H9 (cell line): ENCODE measurements around the gene PARD3. TPM values are rescaled to one million over a fixed set of nuclear protein-coding genes. Genes with fewer than 3 reads are reported as not detected.

Experiments used
- DNase-seq: peaks from one replicate; pipeline ENCODE4 v3.0.0-alpha.2; 2017
- H2AFZ ChIP-seq: one replicate; pipeline ENCODE4 v1.6.1; 2013; ENCODE audit warnings: mild to moderate bottlenecking, low read length, control low read depth, moderate library complexity
- H2AK5ac ChIP-seq: 2 replicates; pipeline ENCODE4 v1.6.1; 2013; ENCODE audit warnings: low read length, control low read depth, mixed read lengths; ENCODE audit not compliant: insufficient read length
- H2BK120ac ChIP-seq: one replicate; pipeline ENCODE4 v1.6.1; 2013; ENCODE audit warnings: low read depth, mild to moderate bottlenecking, low read length, control low read depth, inconsistent platforms; ENCODE audit not compliant: poor library complexity, severe bottlenecking
- H2BK12ac ChIP-seq: 2 replicates; pipeline ENCODE4 v1.6.1; 2013; ENCODE audit warnings: low read length, control low read depth, mixed read lengths, low read depth; ENCODE audit not compliant: insufficient read length
- H2BK15ac ChIP-seq: 2 replicates; pipeline ENCODE4 v1.6.1; 2013; ENCODE audit warnings: low read depth, low read length, control low read depth
- H2BK20ac ChIP-seq: one replicate; pipeline ENCODE4 v1.6.1; 2013; ENCODE audit warnings: low read depth, mild to moderate bottlenecking, low read length, control low read depth, inconsistent platforms; ENCODE audit not compliant: poor library complexity, severe bottlenecking
- H2BK5ac ChIP-seq: 2 replicates; pipeline ENCODE4 v1.6.1; 2013; ENCODE audit warnings: low read length, control low read depth, mixed read lengths; ENCODE audit not compliant: insufficient read length
- H3K14ac ChIP-seq: 2 replicates; pipeline ENCODE4 v1.6.1; 2013; ENCODE audit warnings: low read length, control low read depth; ENCODE audit not compliant: insufficient read depth
- H3K18ac ChIP-seq: 2 replicates; pipeline ENCODE4 v1.6.1; 2013; ENCODE audit warnings: low read depth, mild to moderate bottlenecking, mixed read lengths, low read length, control low read depth; ENCODE audit not compliant: insufficient read length
- H3K23ac ChIP-seq: 2 replicates; pipeline ENCODE4 v1.6.1; 2013; ENCODE audit warnings: low read length, control low read depth, mixed read lengths, low read depth; ENCODE audit not compliant: insufficient read length
- H3K23me2 ChIP-seq: 2 replicates; pipeline ENCODE4 v1.6.1; 2013; ENCODE audit warnings: low read depth, mild to moderate bottlenecking, mixed read lengths, low read length, control low read depth; ENCODE audit not compliant: insufficient read length, poor library complexity, severe bottlenecking
- H3K27ac ChIP-seq: 2 replicates; pipeline ENCODE4 v1.5.1; 2013; ENCODE audit warnings: low read length, control low read depth, mixed read lengths, low read depth; ENCODE audit not compliant: insufficient read length
- H3K27me3 ChIP-seq: 2 replicates; pipeline ENCODE4 v1.6.1; 2013; ENCODE audit warnings: low read length, control low read depth, inconsistent platforms; ENCODE audit not compliant: insufficient read depth
- H3K4ac ChIP-seq: 2 replicates; pipeline ENCODE4 v1.6.1; 2013; ENCODE audit warnings: low read depth, mild to moderate bottlenecking, control low read depth, inconsistent platforms, low read length, moderate library complexity
- H3K4me1 ChIP-seq: 2 replicates; pipeline ENCODE4 v1.6.1; 2013; ENCODE audit warnings: low read length, control low read depth, inconsistent platforms; ENCODE audit not compliant: insufficient read depth
- H3K4me2 ChIP-seq: 2 replicates; pipeline ENCODE4 v1.6.1; 2013; ENCODE audit warnings: low read length, control low read depth, mixed read lengths; ENCODE audit not compliant: insufficient read length, insufficient read depth
- H3K56ac ChIP-seq: 2 replicates; pipeline ENCODE4 v1.6.1; 2013; ENCODE audit warnings: low read depth, mild to moderate bottlenecking, mixed read lengths, low read length, control low read depth; ENCODE audit not compliant: insufficient read length
- H3K79me1 ChIP-seq: 2 replicates; pipeline ENCODE4 v1.6.1; 2013; ENCODE audit warnings: low read depth, mild to moderate bottlenecking, moderate library complexity, low read length, control low read depth, inconsistent platforms; ENCODE audit not compliant: insufficient read depth, poor library complexity, severe bottlenecking
- H3K79me2 ChIP-seq: 2 replicates; pipeline ENCODE4 v1.6.1; 2013; ENCODE audit warnings: low read length, control low read depth, inconsistent platforms; ENCODE audit not compliant: insufficient read depth
- H3K9ac ChIP-seq: 2 replicates; pipeline ENCODE4 v1.6.1; 2013; ENCODE audit warnings: low read length, control low read depth, mixed read lengths; ENCODE audit not compliant: insufficient read length; ENCODE audit errors: extremely low read depth
- H3K9me3 ChIP-seq: one replicate; pipeline ENCODE4 v1.6.1; 2013; ENCODE audit warnings: low read depth, low read length, inconsistent platforms; ENCODE audit not compliant: control insufficient read depth
- H3T11ph ChIP-seq: one replicate; pipeline ENCODE4 v1.6.1; 2013; ENCODE audit warnings: mild to moderate bottlenecking, low read length, control low read depth, inconsistent platforms
- H4K20me1 ChIP-seq: one replicate; pipeline ENCODE4 v1.6.1; 2013; ENCODE audit not compliant: control insufficient read depth, insufficient read length, insufficient read depth
- H4K5ac ChIP-seq: 2 replicates; pipeline ENCODE4 v1.6.1; 2013; ENCODE audit warnings: low read depth, mild to moderate bottlenecking, mixed read lengths, low read length, control low read depth; ENCODE audit not compliant: insufficient read length
- H4K8ac ChIP-seq: replicated peaks from 2 replicates; pipeline ENCODE4 v1.6.1; 2013; ENCODE audit warnings: low read length, control low read depth, mixed read lengths, low read depth; ENCODE audit not compliant: insufficient read length
- H4K91ac ChIP-seq: 2 replicates; pipeline ENCODE4 v1.6.1; 2013; ENCODE audit warnings: low read depth, mild to moderate bottlenecking, moderate library complexity, mixed read lengths, low read length, control low read depth; ENCODE audit not compliant: insufficient read length
- H3K27ac Mint-ChIP-seq, 3 experiments: 2 replicates in 2 of 3; 3 replicates in 1 of 3; pipeline ENCODE4 v1.8.0; 2020 to 2021; ENCODE audit warnings: mixed read lengths in 3 of 3, mild to moderate bottlenecking in 1 of 3, moderate library complexity in 1 of 3
- H3K27me3 Mint-ChIP-seq: 2 replicates; pipeline ENCODE4 v1.8.0; 2021; ENCODE audit warnings: low read depth, mild to moderate bottlenecking, moderate library complexity, mixed read lengths
- H3K36me3 Mint-ChIP-seq, 3 experiments: 2 replicates in 2 of 3; 3 replicates in 1 of 3; pipeline ENCODE4 v1.8.0; 2020 to 2021; ENCODE audit warnings: low read depth in 3 of 3, mixed read lengths in 3 of 3; ENCODE audit not compliant: insufficient read depth in 1 of 3
- H3K4me1 Mint-ChIP-seq, 2 experiments: 2 replicates each; pipeline ENCODE4 v1.8.0; 2020; ENCODE audit warnings: mixed read lengths in 2 of 2
- H3K4me3 Mint-ChIP-seq, 2 experiments: 2 replicates in 1 of 2; 3 replicates in 1 of 2; pipeline ENCODE4 v1.8.0; 2020 to 2021; ENCODE audit warnings: mild to moderate bottlenecking in 2 of 2, mixed read lengths in 2 of 2, moderate library complexity in 1 of 2
- H3K9me3 Mint-ChIP-seq, 2 experiments: 2 replicates in 1 of 2; 3 replicates in 1 of 2; pipeline ENCODE4 v1.8.0; 2020; ENCODE audit warnings: mild to moderate bottlenecking in 2 of 2, mixed read lengths in 2 of 2, moderate library complexity in 1 of 2
- WGBS: extraction: QIAGEN DNeasy Blood & Tissue Kit; methylation state at CpG from one replicate; pipeline ENCODE4 v1.1.7; 2013; ENCODE audit warnings: missing lambda C conversion rate, low lambda C conversion rate, mixed read lengths; ENCODE audit not compliant: insufficient read length; ENCODE audit errors: extremely low coverage; 5-methylcytosine and 5-hydroxymethylcytosine counted together
- total RNA-seq: library from RNA; stranded (reverse); gene quantifications from 2 replicates; pipeline ENCODE4 v1.2.1, GENCODE V29; 2021
- TF ChIP-seq, protein P1 (sequence below): fragments of 200-600 bp; sonication (generic); conservative IDR thresholded peaks from 3 replicates; pipeline ENCODE4 v1.8.0; 2021; ENCODE audit warnings: antibody characterized with exemption, mild to moderate bottlenecking

Gene PARD3
- total RNA-seq, 1 experiment from 2014 or later = 44.7 TPM

DNA sequence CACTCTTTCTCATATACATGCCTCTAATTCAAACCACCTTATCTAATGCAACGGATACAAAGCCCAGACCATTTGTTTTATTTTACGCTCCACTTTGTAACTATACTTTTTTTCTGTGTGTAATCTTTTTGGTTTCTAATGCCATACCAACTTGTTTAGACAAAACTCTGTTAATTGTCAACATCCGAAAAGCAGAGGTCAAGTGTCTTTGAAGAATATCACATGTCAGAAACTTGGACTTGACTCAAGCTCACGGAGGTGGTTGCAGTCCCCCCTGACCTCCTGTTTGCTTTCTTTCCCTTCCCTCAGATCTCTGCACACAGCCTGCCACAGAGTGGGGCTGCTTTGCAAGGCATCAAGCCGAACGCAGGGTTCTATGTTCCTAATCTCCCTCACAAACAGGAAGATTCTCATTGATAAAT lies 698.9 kb downstream of the PARD3 start:
- WGBS = no CpG with 5 or more reads among the region's 6 CpGs
- H2AK5ac ChIP-seq = no peak overlapping the region
- no peak for DNase-seq

More for the DNA sequence above, 698.9 kb downstream of the PARD3 start:
- H4K5ac ChIP-seq = no peak overlapping the region
- no peak overlapping the region for H2BK120ac ChIP-seq
- H3K4ac ChIP-seq = no peak overlapping the region
- Mint-ChIP-seq H3K9me3 (no peaks in the 10 kb centered on the region), H3K27ac (peak overlapping the region in 2 of 3 experiments; percentile 37 to 69; a peak in 2 of 7 replicates), H3K27me3 (no peaks in the 10 kb centered on the region; the same call in 1 of the 2 replicates), H3K4me1 (peaks cover 26 to 27% of the 10 kb centered on the region in 2 experiments), H3K36me3 (no peaks in the 10 kb centered on the region), H3K4me3 (no peak overlapping the region)
- H3K23me2 ChIP-seq = no peaks in the 10 kb centered on the region
- no peak overlapping the region for H3K9ac ChIP-seq
- H3T11ph ChIP-seq = no peak overlapping the region
- no peak overlapping the region for H3K27ac ChIP-seq
- no peak overlapping the region for H3K56ac ChIP-seq
- H3K79me1 ChIP-seq = no peaks in the 10 kb centered on the region
- no peak overlapping the region for H3K18ac ChIP-seq
- no peak overlapping the region for H4K8ac ChIP-seq
- H3K79me2 ChIP-seq = no peaks in the 10 kb centered on the region
- no peaks in the 10 kb centered on the region for H3K27me3 ChIP-seq
- no peaks in the 10 kb centered on the region for H4K20me1 ChIP-seq
- no peak overlapping the region for H2AFZ ChIP-seq
- peaks cover 2% of the 10 kb centered on the region for H3K4me1 ChIP-seq
- H3K23ac ChIP-seq = no peak overlapping the region
- TF ChIP-seq, protein P1, sequence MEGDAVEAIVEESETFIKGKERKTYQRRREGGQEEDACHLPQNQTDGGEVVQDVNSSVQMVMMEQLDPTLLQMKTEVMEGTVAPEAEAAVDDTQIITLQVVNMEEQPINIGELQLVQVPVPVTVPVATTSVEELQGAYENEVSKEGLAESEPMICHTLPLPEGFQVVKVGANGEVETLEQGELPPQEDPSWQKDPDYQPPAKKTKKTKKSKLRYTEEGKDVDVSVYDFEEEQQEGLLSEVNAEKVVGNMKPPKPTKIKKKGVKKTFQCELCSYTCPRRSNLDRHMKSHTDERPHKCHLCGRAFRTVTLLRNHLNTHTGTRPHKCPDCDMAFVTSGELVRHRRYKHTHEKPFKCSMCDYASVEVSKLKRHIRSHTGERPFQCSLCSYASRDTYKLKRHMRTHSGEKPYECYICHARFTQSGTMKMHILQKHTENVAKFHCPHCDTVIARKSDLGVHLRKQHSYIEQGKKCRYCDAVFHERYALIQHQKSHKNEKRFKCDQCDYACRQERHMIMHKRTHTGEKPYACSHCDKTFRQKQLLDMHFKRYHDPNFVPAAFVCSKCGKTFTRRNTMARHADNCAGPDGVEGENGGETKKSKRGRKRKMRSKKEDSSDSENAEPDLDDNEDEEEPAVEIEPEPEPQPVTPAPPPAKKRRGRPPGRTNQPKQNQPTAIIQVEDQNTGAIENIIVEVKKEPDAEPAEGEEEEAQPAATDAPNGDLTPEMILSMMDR = no peak
- no peaks in the 10 kb centered on the region for H3K9me3 ChIP-seq
- H2BK12ac ChIP-seq = no peak overlapping the region
- H2BK5ac ChIP-seq = no peak overlapping the region
- no peak overlapping the region for H3K4me2 ChIP-seq
- H3K14ac ChIP-seq = no peak overlapping the region
- H4K91ac ChIP-seq = no peak overlapping the region
- H2BK20ac ChIP-seq = no peak overlapping the region
- H2BK15ac ChIP-seq = no peak overlapping the region
